HepG2 (cell line): ENCODE results near the gene RABGAP1L. TPM values are rescaled to one million over a fixed set of nuclear protein-coding genes. Genes with fewer than 3 reads are reported as not detected.

Source experiments
- ARID3A ChIP-seq: IDR thresholded peaks from 2 replicates; pipeline ENCODE4 v1.6.1; 2012; ENCODE audit warnings: low read depth, low read length, improper control_type of control experiment
- ASH2L ChIP-seq: fragments of 300-600, 200-600 bp; sonication (generic); IDR thresholded peaks from 2 replicates; pipeline ENCODE4 v1.7.0; 2017; ENCODE audit warnings: low read depth, mild to moderate bottlenecking, moderate library complexity, mixed read lengths, low read length; ENCODE audit not compliant: insufficient read length
- ATAD3A ChIP-seq: sonication (generic); formaldehyde crosslinking; IDR thresholded peaks from 2 replicates; pipeline ENCODE4 v1.4.0; 2020; ENCODE audit warnings: missing genetic modification reagents
- CCAR2 ChIP-seq: fragments of 200-400 bp; formaldehyde crosslinking; optimal IDR thresholded peaks from 2 replicates; pipeline ENCODE3; 2018; ENCODE audit warnings: low read depth, mild to moderate bottlenecking, low read length, moderate library complexity
- FOXJ3 ChIP-seq: sonication (generic); formaldehyde crosslinking; IDR thresholded peaks from 2 replicates; pipeline ENCODE4 v1.4.0; 2020; ENCODE audit warnings: missing genetic modification reagents, mild to moderate bottlenecking, borderline replicate concordance
- HDAC1 ChIP-seq: sonication (generic); formaldehyde crosslinking; IDR thresholded peaks from 2 replicates; pipeline ENCODE4 v1.5.1; 2020; ENCODE audit warnings: mild to moderate bottlenecking, missing genetic modification reagents
- HDAC2 ChIP-seq: sonication (generic); formaldehyde crosslinking; IDR thresholded peaks from 2 replicates; pipeline ENCODE4 v1.4.0; 2020; ENCODE audit warnings: missing genetic modification reagents
- KLF12 ChIP-seq: sonication (generic); formaldehyde crosslinking; IDR thresholded peaks from 2 replicates; pipeline ENCODE4 v1.4.0; 2020; ENCODE audit warnings: missing genetic modification reagents, borderline replicate concordance
- MNT ChIP-seq: fragments of 450-650 bp; IDR thresholded peaks from 2 replicates; pipeline ENCODE4 v1.6.1; 2016
- NCOA2 ChIP-seq: sonication (generic); formaldehyde crosslinking; IDR thresholded peaks from 2 replicates; pipeline ENCODE4 v1.8.0; 2022; ENCODE audit warnings: inconsistent platforms
- NCOR1 ChIP-seq: fragments of 200-600 bp; sonication (generic); IDR thresholded peaks from 2 replicates; pipeline ENCODE4 v1.7.0; 2017; ENCODE audit warnings: antibody characterized with exemption, low read length, borderline replicate concordance
- NFE2 ChIP-seq: sonication (generic); formaldehyde crosslinking; IDR thresholded peaks from 2 replicates; pipeline ENCODE4 v1.4.0; 2020; ENCODE audit warnings: missing genetic modification reagents
- NFKBIZ ChIP-seq: IDR thresholded peaks from 2 replicates; pipeline ENCODE4 v1.6.1; 2018; ENCODE audit warnings: missing genetic modification reagents, missing compliant biosample characterization
- PTBP1 ChIP-seq: fragments of 200-400 bp; formaldehyde crosslinking; IDR thresholded peaks from 2 replicates; pipeline ENCODE4 v1.6.1; 2018; ENCODE audit warnings: low read length, low read depth; ENCODE audit not compliant: poor library complexity, severe bottlenecking
- SIN3A ChIP-seq: IDR thresholded peaks from 2 replicates; pipeline ENCODE4 v1.6.1; 2011; ENCODE audit warnings: low read depth, mild to moderate bottlenecking, control low read depth, low read length, borderline replicate concordance
- YEATS2 ChIP-seq: sonication (generic); formaldehyde crosslinking; IDR thresholded peaks from 2 replicates; pipeline ENCODE4 v1.4.0; 2020; ENCODE audit warnings: missing genetic modification reagents, borderline replicate concordance
- ZBTB14 ChIP-seq: sonication (generic); formaldehyde crosslinking; IDR thresholded peaks from 2 replicates; pipeline ENCODE4 v1.4.0; 2020; ENCODE audit warnings: missing genetic modification reagents
- ZBTB39 ChIP-seq: sonication (generic); formaldehyde crosslinking; IDR thresholded peaks from 2 replicates; pipeline ENCODE4 v1.5.0; 2020; ENCODE audit warnings: missing genetic modification reagents
- ZNF205 ChIP-seq: IDR thresholded peaks from 2 replicates; pipeline ENCODE4 v1.6.1; 2018; ENCODE audit warnings: missing biosample characterization, missing genetic modification reagents
- ZNF441 ChIP-seq: sonication (generic); formaldehyde crosslinking; IDR thresholded peaks from 2 replicates; pipeline ENCODE4 v1.7.0; 2021; ENCODE audit warnings: missing genetic modification reagents, borderline replicate concordance
- ZNF800 ChIP-seq: sonication (generic); formaldehyde crosslinking; IDR thresholded peaks from 2 replicates; pipeline ENCODE4 v1.4.0; 2020; ENCODE audit warnings: missing genetic modification reagents
- polyA plus RNA-seq, 8 experiments: library from polyadenylated mRNA; depleted of rRNA in 3 of 8; stranded (reverse) in 7 of 8; unstranded in 1 of 8; fragments of >200 nt; fragmentation: Illumina TruSeq in 4 of 8; extraction: Trizol in 4 of 8; gene quantifications; 2 replicates each; pipeline versions ENCODE4 v1.2.1 to v1.2.3, GENCODE V29; 2011 to 2016; ENCODE audit warnings: low read depth in 4 of 8, missing spikeins in 1 of 8, mixed read lengths in 1 of 8; ENCODE audit not compliant: insufficient read depth in 1 of 8
- total RNA-seq, 5 experiments: library from RNA; depleted of rRNA; stranded (reverse); fragments of >200 nt; fragmentation: Illumina TruSeq; extraction: Trizol; gene quantifications; 2 replicates each; pipeline ENCODE4 v1.2.3, GENCODE V29; 2016; ENCODE audit warnings: low read depth in 1 of 5

Gene RABGAP1L
- total and polyA plus RNA-seq, 2 of the 13 experiments (the other 11 are each of a cell fraction or from before 2014, with no cell fraction given) = 7.9 to 22.6 TPM

- no peak for TF ChIP-seq SIN3A
- TF ChIP-seq ZNF441 (CRISPR knock-in tag) = no peak
- TF ChIP-seq CCAR2 = no peak
- no peak for TF ChIP-seq MNT
- TF ChIP-seq PTBP1 = no peak
- peak; percentile 39; the same call in 1 of the 2 replicates for TF ChIP-seq HDAC1 (CRISPR knock-in tag)
- peak; percentile 34; the same call in 1 of the 2 replicates for TF ChIP-seq NFE2 (CRISPR knock-in tag)
- 0 out of 2 replicates have a peak, but pooled peaks have one; percentile 53 for TF ChIP-seq ZNF800 (CRISPR knock-in tag)
- TF ChIP-seq FOXJ3 (CRISPR knock-in tag) = peak; percentile 94
- peak; percentile 96 for TF ChIP-seq ARID3A
- peak; percentile 90 for TF ChIP-seq NCOA2 (CRISPR knock-in tag)
- no peak for TF ChIP-seq ATAD3A (CRISPR knock-in tag)
- TF ChIP-seq NFKBIZ (CRISPR knock-in tag) = peak; percentile 48; the same call in 1 of the 2 replicates
- TF ChIP-seq KLF12 = peak; percentile 31; the same call in 1 of the 2 replicates
- TF ChIP-seq ZNF205 (CRISPR knock-in tag) = peak; percentile 38; the same call in 1 of the 2 replicates
- no peak for TF ChIP-seq YEATS2 (CRISPR knock-in tag)
- TF ChIP-seq HDAC2 = peak; percentile 94
- TF ChIP-seq ZBTB14 (CRISPR knock-in tag) = no peak
- TF ChIP-seq ZBTB39 (CRISPR knock-in tag) = 0 out of 2 replicates have a peak, but pooled peaks have one; percentile 52
- peak; percentile 88 for TF ChIP-seq NCOR1
- peak; percentile 64 for TF ChIP-seq ASH2L
These were observed 107.8 kb downstream of the RABGAP1L start (continued) for GRCh38 chr1:174266991-174267612.
